HG03575 (cell line): ENCODE data around the gene SEC63.

ENCODE experiments used
- ATAC-seq: cut with Tn5 transposase; IDR thresholded peaks from one replicate; pipeline ENCODE4 v1.9.1; 2021; ENCODE audit not compliant: unreplicated experiment, insufficient number of reproducible peaks, low FRiP score; ENCODE audit errors: extremely low read depth

The SEC63 gene

DNA sequence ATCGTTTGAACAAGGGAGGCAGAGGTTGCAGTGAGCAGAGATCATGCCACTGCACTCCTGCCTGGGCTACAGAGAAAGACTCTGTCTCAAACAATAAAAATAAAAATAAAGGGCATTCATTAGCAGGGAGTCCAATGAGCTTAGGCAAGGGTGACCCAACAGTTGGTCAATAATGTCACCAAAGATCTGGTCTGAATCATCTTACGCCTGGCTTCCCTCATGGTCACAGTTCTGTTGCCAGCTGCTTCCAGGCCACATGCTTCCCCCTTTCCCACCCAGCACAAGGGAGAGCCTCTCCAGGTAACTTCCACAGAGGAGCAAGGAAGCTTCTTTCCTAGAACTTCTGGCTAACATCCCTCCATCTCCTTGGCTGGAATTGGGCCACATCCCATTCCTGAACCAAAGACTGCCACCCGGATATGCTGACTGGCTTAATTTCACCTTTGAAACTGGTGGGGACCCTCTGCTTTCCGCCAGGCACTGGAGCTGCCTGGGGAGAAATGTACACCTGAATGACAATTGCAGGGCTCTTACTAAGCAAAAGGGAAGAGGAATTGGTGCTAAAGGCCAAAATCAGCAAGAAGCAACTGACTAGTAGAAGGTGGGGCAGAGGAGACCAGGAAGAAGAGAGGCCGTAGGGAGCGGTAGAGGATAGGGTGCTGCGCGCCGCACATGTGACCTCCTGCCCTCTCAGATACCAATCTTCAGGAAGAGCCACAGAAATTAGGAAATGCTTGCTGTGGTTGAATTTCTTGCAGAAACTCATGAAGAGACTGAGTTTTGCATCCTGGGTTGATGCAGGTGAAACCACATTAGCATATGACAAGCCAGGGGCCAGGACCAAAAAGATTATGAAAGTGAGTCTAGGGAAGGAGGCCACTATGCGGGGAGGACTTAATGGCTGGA is 125.6 kb downstream of the SEC63 start:
- no peak for ATAC-seq

DNA sequence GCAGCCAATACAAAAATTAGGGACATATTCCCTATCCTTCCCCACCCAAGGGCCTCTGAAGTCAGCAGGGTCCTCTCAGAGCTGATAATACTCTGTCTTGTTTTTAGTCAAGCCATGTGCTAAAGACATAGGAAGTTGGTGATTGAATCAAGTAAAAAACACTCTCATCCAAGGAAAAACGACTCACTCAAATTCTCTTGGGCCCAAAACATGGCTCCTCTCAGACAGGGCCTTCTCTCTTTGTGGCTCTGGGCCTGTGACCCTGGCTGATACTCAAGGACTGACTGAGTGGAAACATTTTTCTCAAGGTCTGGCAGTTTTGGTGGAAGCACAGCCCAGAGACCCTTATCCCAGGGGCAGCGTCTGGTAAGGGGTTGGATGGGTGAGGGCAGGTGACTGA is 127.9 kb downstream of the SEC63 start:
- no peak for ATAC-seq

- no peak for ATAC-seq
Observed at GRCh38 chr6:107827541-107827940, 130.5 kb downstream of the SEC63 start.

- no peak for ATAC-seq
Observed at GRCh38 chr6:107823047-107823557, 134.9 kb downstream of the SEC63 start.

- no peak for ATAC-seq
Observed at GRCh38 chr6:107822176-107823046, 135.6 kb downstream of the SEC63 start.

GRCh38 chr6:107821591-107821990 is 136.4 kb downstream of the SEC63 start:
- ATAC-seq: no peak

GRCh38 chr6:107820338-107821261 is 137.4 kb downstream of the SEC63 start:
- no peak for ATAC-seq

- ATAC-seq: no peak
Observed at GRCh38 chr6:107819964-107820337, 138.1 kb downstream of the SEC63 start.

DNA sequence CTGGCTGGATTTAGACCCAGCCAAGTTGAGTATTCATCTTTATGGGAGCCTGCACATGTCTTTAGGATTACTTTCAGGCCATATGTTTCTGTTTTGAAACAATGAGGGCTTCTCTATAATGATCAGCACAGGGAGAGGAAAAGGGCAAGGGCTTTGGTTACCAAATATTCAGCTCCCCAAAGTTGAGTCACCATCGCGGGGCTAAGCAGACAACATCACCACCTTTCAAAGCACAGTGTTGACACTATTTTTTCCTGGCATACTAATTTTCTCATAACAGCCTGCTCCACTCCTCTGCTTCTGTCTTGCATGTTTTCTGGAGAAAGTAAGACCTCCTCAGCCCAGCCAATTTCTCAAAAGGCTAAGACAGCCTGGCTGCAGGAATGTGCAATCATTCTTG is 138.8 kb downstream of the SEC63 start:
- ATAC-seq: no peak

GRCh38 chr6:107818272-107818671 is 139.7 kb downstream of the SEC63 start:
- ATAC-seq: no peak

DNA sequence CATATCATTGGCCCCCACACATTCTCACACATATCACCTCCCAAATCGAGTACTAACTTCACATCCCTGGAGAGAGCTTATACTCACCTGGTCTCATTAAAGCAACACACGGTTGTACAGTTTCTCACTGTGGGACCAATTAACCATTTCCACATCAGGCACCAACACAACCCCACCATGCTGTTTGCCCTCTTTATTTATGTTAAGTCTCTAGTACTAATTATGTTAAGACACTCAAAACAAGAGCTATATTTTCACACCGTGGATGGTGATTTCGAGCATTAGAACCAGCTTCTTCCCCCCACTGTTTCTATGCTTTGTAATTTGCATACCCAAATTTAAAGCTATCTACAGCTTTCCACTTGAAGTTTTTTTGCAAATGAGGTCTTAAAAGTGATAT is 140.2 kb downstream of the SEC63 start:
- ATAC-seq: no peak
